Large intestine (tissue), 3 donors: ENCODE results near the gene TSTD1. TPM values are rescaled to one million over a fixed set of nuclear protein-coding genes. Genes with fewer than 3 reads are reported as not detected.
"Not testable (repeated sequence)": the region's sequence is repeated elsewhere in the genome, so short reads cannot be mapped to it uniquely, and the experiment has no call there.

ENCODE experiments used
- DNase-seq, 2 donors: peaks; one replicate each; pipeline versions ENCODE4 v3.0.0 to v3.0.0-alpha.2; 2013
- H3K27ac ChIP-seq: one replicate; pipeline ENCODE4 v1.5.1; 2013; ENCODE audit warnings: low read length
- H3K27me3 ChIP-seq: 2 replicates; pipeline ENCODE4 v1.6.1; 2013; ENCODE audit warnings: low read length; ENCODE audit not compliant: control insufficient read depth, insufficient read depth
- H3K36me3 ChIP-seq: 2 replicates; pipeline ENCODE4 v1.6.1; 2013; ENCODE audit warnings: low read length; ENCODE audit not compliant: control insufficient read depth, insufficient read depth
- H3K4me1 ChIP-seq: one replicate; pipeline ENCODE4 v1.6.1; 2013; ENCODE audit warnings: low read length; ENCODE audit not compliant: control insufficient read depth, insufficient read depth
- H3K4me3 ChIP-seq: one replicate; pipeline ENCODE4 v1.5.1; 2013; ENCODE audit warnings: low read length
- H3K9me3 ChIP-seq: one replicate; pipeline ENCODE4 v1.6.1; 2013; ENCODE audit warnings: mild to moderate bottlenecking, low read depth, low read length, moderate library complexity; ENCODE audit not compliant: control insufficient read depth
- WGBS: methylation state at CpG from one replicate; pipeline ENCODE4 v1.1.5; 2013; ENCODE audit warnings: low lambda C conversion rate; ENCODE audit not compliant: insufficient coverage; 5-methylcytosine and 5-hydroxymethylcytosine counted together
- polyA plus RNA-seq: library from polyadenylated mRNA; unstranded; fragments of 120-200 nt; gene quantifications from one replicate; pipeline ENCODE4 v1.2.1, GENCODE V29; 2013

Gene TSTD1
- polyA plus RNA-seq, 1 donor: 60.9 TPM

DNA sequence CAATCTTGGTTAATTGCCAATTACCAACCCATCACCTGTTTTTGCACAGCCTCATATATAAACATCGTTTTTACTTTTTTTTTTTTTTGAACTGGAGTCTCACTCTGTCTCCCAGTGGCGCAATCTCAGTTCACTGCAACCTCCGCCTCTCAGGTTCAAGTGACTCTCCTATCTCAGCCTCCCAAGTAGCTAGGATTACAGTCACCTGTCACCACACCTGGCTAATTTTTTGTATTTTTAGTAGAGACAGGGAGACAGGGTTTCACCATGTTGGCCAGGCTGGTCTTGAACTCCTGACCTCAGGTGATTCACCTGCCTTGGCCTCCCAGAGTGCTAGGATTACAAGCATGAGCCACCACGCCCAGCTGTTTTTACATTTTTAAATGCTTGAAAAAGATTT, 46.7 kb downstream of the TSTD1 start:
- H3K4me1 ChIP-seq, H3K27me3 ChIP-seq, H3K4me3 ChIP-seq, H3K36me3 ChIP-seq, H3K9me3 ChIP-seq, DNase-seq, H3K27ac ChIP-seq: not testable (repeated sequence)
- 88% methylated on average over 1 of the region's 4 CpGs for WGBS

Other genes with a start within 250 kb of the TSTD1 start
- gene LY9, start 242.8 kb downstream of the TSTD1 start, polyA plus RNA-seq: 0.72 TPM
- gene CD244, start 176.1 kb downstream of the TSTD1 start, polyA plus RNA-seq: 2.1 TPM
- 452 TPM for gene ITLN1, start 153.8 kb downstream of the TSTD1 start, polyA plus RNA-seq
- 1.9 TPM for gene ITLN2, start 84.2 kb downstream of the TSTD1 start, polyA plus RNA-seq
- 132 TPM for gene F11R, start 17.8 kb downstream of the TSTD1 start, polyA plus RNA-seq
- gene USF1, start 7.0 kb upstream of the TSTD1 start, polyA plus RNA-seq: 56.9 TPM
- 5.7 TPM for gene ARHGAP30, start 30.9 kb upstream of the TSTD1 start, polyA plus RNA-seq
- gene NECTIN4, start 50.6 kb upstream of the TSTD1 start, polyA plus RNA-seq: 0.42 TPM
- 5.6 TPM for gene KLHDC9, start 59.4 kb upstream of the TSTD1 start, polyA plus RNA-seq
- gene PFDN2, start 79.1 kb upstream of the TSTD1 start, polyA plus RNA-seq: 72.5 TPM
- gene NIT1, start 79.1 kb upstream of the TSTD1 start, polyA plus RNA-seq: 80.6 TPM
- gene DEDD, start 93.7 kb upstream of the TSTD1 start, polyA plus RNA-seq: 33.0 TPM
- 135 TPM for gene UFC1, start 115.0 kb upstream of the TSTD1 start, polyA plus RNA-seq
- 29.4 TPM for gene USP21, start 120.5 kb upstream of the TSTD1 start, polyA plus RNA-seq
- 26.2 TPM for gene PPOX, start 127.5 kb upstream of the TSTD1 start, polyA plus RNA-seq
- 38.4 TPM for gene B4GALT3, start 138.5 kb upstream of the TSTD1 start, polyA plus RNA-seq
- gene ADAMTS4, start 160.1 kb upstream of the TSTD1 start, polyA plus RNA-seq: 1.2 TPM
- 125 TPM for gene NDUFS2, start 163.4 kb upstream of the TSTD1 start, polyA plus RNA-seq
- gene FCER1G, start 176.3 kb upstream of the TSTD1 start, polyA plus RNA-seq: 35.9 TPM
- 29.3 TPM for gene APOA2, start 184.7 kb upstream of the TSTD1 start, polyA plus RNA-seq
- gene TOMM40L, start 187.1 kb upstream of the TSTD1 start, polyA plus RNA-seq: 16.2 TPM
- 13.1 TPM for gene NR1I3, start 199.2 kb upstream of the TSTD1 start, polyA plus RNA-seq
- 9.4 TPM for gene PCP4L1, start 219.8 kb upstream of the TSTD1 start, polyA plus RNA-seq